Panc1 (cell line): ENCODE results near the gene ISLR. TPM values are rescaled to one million over a fixed set of nuclear protein-coding genes. Genes with fewer than 3 reads are reported as not detected.

Experiments used
- ATAC-seq: fragments of 200-7000 bp; cut with Tn5 transposase; 2 replicates; pipeline ENCODE4 v1.9.1; 2020; ENCODE audit warnings: mild to moderate bottlenecking, moderate library complexity
- BruUV-seq: library from RNA; stranded (reverse); fragments of 400-500 nt; replicated peaks from 2 replicates; lab custom pipeline; 2021; lab: Mats Ljungman, UMichigan
- CTCF ChIA-PET: fragments of 300-600 bp; sonication (Branson Sonifier 250); formaldehyde crosslinking; loops from one replicate; lab custom pipeline; 2022; ENCODE audit warnings: antibody characterized with exemption; lab: Charles Lee
- POLR2A ChIA-PET: fragments of 300-600 bp; sonication (Branson Sonifier 250); formaldehyde crosslinking; loops from one replicate; lab custom pipeline; 2022; ENCODE audit warnings: antibody characterized with exemption; lab: Charles Lee
- DNase-seq: peaks from one replicate; pipeline ENCODE4 v3.0.0-alpha.2; 2010; ENCODE audit warnings: low read depth, low spot score
- H3K27ac ChIP-seq: 2 replicates; pipeline ENCODE4 v1.5.1; 2011; ENCODE audit warnings: mild to moderate bottlenecking, low read length, inconsistent platforms
- H3K27me3 ChIP-seq: fragments of 200-500 bp; sonication (Bioruptor generic); 2 replicates; pipeline ENCODE4 v1.6.0; 2014; ENCODE audit warnings: low read length, inconsistent platforms; ENCODE audit not compliant: control insufficient read depth, insufficient read depth
- H3K36me3 ChIP-seq: fragments of 200-500 bp; sonication (Bioruptor generic); 2 replicates; pipeline ENCODE4 v1.5.1; 2014; ENCODE audit warnings: inconsistent platforms, mild to moderate bottlenecking, low read length, moderate library complexity; ENCODE audit not compliant: control insufficient read depth, insufficient read depth
- H3K4me1 ChIP-seq: 2 replicates; pipeline ENCODE4 v1.5.1; 2011; ENCODE audit warnings: inconsistent platforms, mild to moderate bottlenecking, low read length, moderate library complexity; ENCODE audit not compliant: control insufficient read depth, insufficient read depth
- H3K4me3 ChIP-seq, 2 experiments: 2 replicates each; pipeline ENCODE4 v1.5.1; 2011 to 2012; ENCODE audit warnings: low read depth in 2 of 2, low read length in 2 of 2, mild to moderate bottlenecking in 2 of 2, inconsistent platforms in 1 of 2, moderate library complexity in 1 of 2
- H3K9me3 ChIP-seq: fragments of 200-500 bp; sonication (Bioruptor generic); 2 replicates; pipeline ENCODE4 v1.5.1; 2014; ENCODE audit warnings: low read depth, mild to moderate bottlenecking, inconsistent platforms, low read length, moderate library complexity; ENCODE audit not compliant: control insufficient read depth, insufficient read depth
- CTCF ChIP-seq: fragments of 450-650 bp; IDR thresholded peaks from 2 replicates; pipeline ENCODE4 v1.5.1; 2017; ENCODE audit warnings: mild to moderate bottlenecking
- POLR2AphosphoS5 ChIP-seq: IDR thresholded peaks from 2 replicates; pipeline ENCODE4 v1.6.1; 2012; ENCODE audit warnings: mild to moderate bottlenecking, low read depth, low read length, moderate library complexity
- REST ChIP-seq, 2 experiments: IDR thresholded peaks; 2 replicates each; pipeline ENCODE4 v1.6.1; 2011 to 2012; ENCODE audit warnings: low read depth in 2 of 2, control low read depth in 1 of 2, low read length in 1 of 2, mild to moderate bottlenecking in 1 of 2, moderate library complexity in 1 of 2; ENCODE audit not compliant: insufficient read depth in 1 of 2
- SIN3A ChIP-seq: IDR thresholded peaks from 2 replicates; pipeline ENCODE4 v1.6.1; 2012; ENCODE audit warnings: low read depth, mild to moderate bottlenecking, low read length, moderate library complexity, borderline replicate concordance; ENCODE audit not compliant: insufficient read depth
- TCF7L2 ChIP-seq: IDR thresholded peaks from 2 replicates; pipeline ENCODE4 v1.6.1; 2011; ENCODE audit warnings: mild to moderate bottlenecking, low read depth, low read length, inconsistent platforms
- in situ Hi-C: cut with HindIII; loops from 2 replicates; pipeline ENCODE4 v1.10.0; 2016; ENCODE audit warnings: low sequenced_read_pairs, low pct_unique_long_range_greater_than_20kb
- intact Hi-C: fragments of 100-400 bp; cut with micrococcal nuclease; formaldehyde crosslinking; loops from one replicate; pipeline ENCODE4 v1.10.0; 2022; ENCODE audit not compliant: unreplicated experiment
- total RNA-seq: library from RNA; stranded (reverse); gene quantifications from one replicate; pipeline ENCODE4 v1.2.1, GENCODE V29; 2021; ENCODE audit not compliant: unreplicated experiment

Gene ISLR
- total RNA-seq, 1 experiment from 2014 or later = 0.28 TPM

GRCh38 chr15:74147051-74147450 is 26.5 kb upstream of the ISLR start:
- no TSS peak for BruUV-seq
- H3K4me1 ChIP-seq = no peaks in the 10 kb centered on the region
- H3K36me3 ChIP-seq = no peaks in the 10 kb centered on the region
- ChIA-PET CTCF (no interaction called here), POLR2A (no interaction called here)
- no peak overlapping the region for H3K4me3 ChIP-seq
- intact Hi-C loops = no loop called here
- in situ Hi-C loops = no loop called here
- H3K9me3 ChIP-seq = no peaks in the 10 kb centered on the region
- TF ChIP-seq SIN3A = no peak
- TF ChIP-seq CTCF = no peak
- TF ChIP-seq TCF7L2 = no peak
- TF ChIP-seq REST (IDR thresholded peaks at IDR 0.05; ENCODE audit: insufficient read depth in 1 of 2, low read depth in 2 of 2, low read length in 1 of 2) = no peak
- no peak for TF ChIP-seq POLR2AphosphoS5
- ATAC-seq = no peak
- DNase-seq = no peak
- peaks cover 5% of the 10 kb centered on the region; the same call in 1 of the 2 replicates for H3K27me3 ChIP-seq
- no peak overlapping the region for H3K27ac ChIP-seq

GRCh38 chr15:74155766-74156417 is 17.6 kb upstream of the ISLR start:
- intact Hi-C loops = no loop called here
- Histone ChIP-seq H3K4me3 (no peak overlapping the region), H3K9me3 (no peaks in the 10 kb centered on the region), H3K4me1 (no peaks in the 10 kb centered on the region), H3K27ac (no peak overlapping the region), H3K36me3 (no peaks in the 10 kb centered on the region), H3K27me3 (no peaks in the 10 kb centered on the region; the same call in 1 of the 2 replicates)
- DNase-seq (no peak), ATAC-seq (no peak)
- ChIA-PET CTCF (interaction anchor here (0.5 kb wide), 1 partner anchor 22 kb away, joined by 3 read pairs; no protein-coding TSS in a partner anchor), POLR2A (interaction anchor here (0.6 kb wide), 1 partner anchor 324 kb away, joined by 3 read pairs; no protein-coding TSS in a partner anchor)
- BruUV-seq = no TSS peak
- in situ Hi-C loops = no loop called here
- TF ChIP-seq TCF7L2 = no peak

- TF ChIP-seq SIN3A (no peak), POLR2AphosphoS5 (no peak), REST (IDR thresholded peaks at IDR 0.05; ENCODE audit: insufficient read depth in 1 of 2, low read depth in 2 of 2, low read length in 1 of 2) (no peak)
- ChIA-PET CTCF (no interaction called here), POLR2A (no interaction called here)
- no TSS peak for BruUV-seq
- in situ Hi-C loops = no loop called here
- Histone ChIP-seq H3K4me3 (no peak overlapping the region), H3K27ac (no peak overlapping the region), H3K27me3 (no peaks in the 10 kb centered on the region; the same call in 1 of the 2 replicates), H3K4me1 (no peaks in the 10 kb centered on the region), H3K9me3 (no peaks in the 10 kb centered on the region), H3K36me3 (no peaks in the 10 kb centered on the region)
- no peak for ATAC-seq
- intact Hi-C loops = no loop called here
- no peak for DNase-seq
Measured at GRCh38 chr15:74156678-74157411, 16.7 kb upstream of the ISLR start.
